Testis (tissue), 2 donors: ENCODE data around the gene SF3B4.

Source experiments
- CTCF ChIP-seq, 3 experiments: fragments of 450-650 bp in 2 of 3; fragments of 200-600 bp in 1 of 3; sonication (generic) in 1 of 3; IDR thresholded peaks; one replicate each; pipeline ENCODE4 v1.5.1; 2016 to 2019; ENCODE audit warnings: antibody characterized with exemption in 3 of 3, mild to moderate bottlenecking in 2 of 3, moderate library complexity in 1 of 3
- POLR2A ChIP-seq: fragments of 450-650 bp; IDR thresholded peaks from one replicate; pipeline ENCODE4 v1.6.1; 2017; ENCODE audit warnings: antibody characterized with exemption, mild to moderate bottlenecking, moderate library complexity

- TF ChIP-seq CTCF (IDR thresholded peaks at IDR 0.05) (no peak), POLR2A (no peak)
Measured at GRCh38 chr1:149936170-149936991, 8.8 kb upstream of the SF3B4 start, which contains the start of gene MTMR11.
